HG03060 (cell line): Measurements from ENCODE around the gene GYG2.
"Not testable (repeated sequence)": the region's sequence is repeated elsewhere in the genome, so short reads cannot be mapped to it uniquely, and the experiment has no call there.

Experiments used
- ATAC-seq: cut with Tn5 transposase; IDR thresholded peaks from one replicate; pipeline ENCODE4 v1.9.1; 2021; ENCODE audit warnings: low read depth, moderate number of reproducible peaks; ENCODE audit not compliant: unreplicated experiment

Gene GYG2

GRCh38 chrX:2863646-2864045 lies 34.9 kb downstream of the GYG2 start:
- ATAC-seq, result no peak

DNA sequence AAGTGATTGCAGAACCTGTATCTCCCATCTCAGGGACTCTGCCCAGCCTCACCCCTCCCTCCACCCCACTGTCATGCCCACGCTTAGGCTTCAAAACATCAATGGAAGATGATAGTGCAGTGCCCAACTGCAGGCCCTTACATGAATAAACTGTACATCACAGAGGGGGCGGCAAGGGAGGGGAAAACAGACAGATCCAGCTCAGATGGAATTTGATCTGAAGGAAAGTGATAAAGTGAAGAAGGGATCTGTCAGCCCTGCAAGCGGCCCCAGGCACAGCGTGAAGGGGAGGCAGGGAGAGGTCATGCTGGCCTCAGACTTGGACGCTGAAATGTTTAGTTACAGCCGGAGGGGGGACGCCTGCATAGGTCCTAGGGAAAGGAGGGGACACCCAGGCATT lies 38.5 kb downstream of the GYG2 start:
- no peak for ATAC-seq

DNA sequence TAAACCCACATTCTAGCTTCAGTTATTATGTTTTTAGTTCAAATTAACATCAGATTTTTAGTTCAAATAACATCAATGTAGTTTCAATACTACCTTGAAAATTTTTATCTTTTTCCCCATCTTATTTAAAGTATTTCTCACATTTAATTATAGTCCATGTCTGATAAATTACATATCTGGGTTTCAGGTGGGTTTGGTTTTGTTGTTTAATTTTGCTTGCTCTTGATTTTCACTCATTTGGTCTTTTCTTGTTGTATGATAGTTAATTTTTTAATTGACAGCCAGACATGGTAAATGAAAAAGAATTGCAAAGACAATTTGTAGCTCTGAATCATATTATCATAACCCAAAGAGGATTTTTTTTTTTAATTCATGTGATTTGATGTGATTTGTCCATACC lies 41.9 kb downstream of the GYG2 start:
- ATAC-seq, result no peak

- ATAC-seq, result no peak
Measured at GRCh38 chrX:2871831-2872230, 43.1 kb downstream of the GYG2 start.

DNA sequence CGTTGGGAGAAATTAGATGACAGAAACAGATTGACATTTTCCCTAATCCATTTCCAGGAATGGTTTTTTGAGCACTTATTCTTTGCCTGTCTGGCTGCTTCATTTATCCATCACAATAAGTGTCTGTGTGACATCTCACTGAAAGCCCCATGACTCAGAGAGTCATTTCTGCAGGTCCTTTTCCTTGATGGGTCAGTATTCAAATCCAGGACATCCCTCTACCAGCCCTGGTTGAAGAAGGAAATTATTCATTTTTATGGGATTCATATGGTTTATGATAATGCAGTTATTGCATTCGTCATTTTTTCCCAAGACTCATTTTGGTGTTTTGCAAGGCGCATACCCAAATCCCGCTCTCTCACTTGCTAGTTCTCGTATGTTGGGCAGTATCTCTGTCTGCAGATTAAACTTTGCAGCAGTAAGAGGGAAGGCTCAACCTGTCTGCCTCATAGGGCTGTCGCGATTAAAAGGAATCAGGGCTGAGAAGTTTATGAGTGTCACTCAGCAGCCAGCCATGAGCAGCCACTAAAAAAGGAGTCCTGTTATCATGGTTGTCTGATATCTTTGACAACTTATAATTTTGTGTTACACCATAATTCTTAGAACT lies 44.0 kb downstream of the GYG2 start:
- ATAC-seq, result no peak

DNA sequence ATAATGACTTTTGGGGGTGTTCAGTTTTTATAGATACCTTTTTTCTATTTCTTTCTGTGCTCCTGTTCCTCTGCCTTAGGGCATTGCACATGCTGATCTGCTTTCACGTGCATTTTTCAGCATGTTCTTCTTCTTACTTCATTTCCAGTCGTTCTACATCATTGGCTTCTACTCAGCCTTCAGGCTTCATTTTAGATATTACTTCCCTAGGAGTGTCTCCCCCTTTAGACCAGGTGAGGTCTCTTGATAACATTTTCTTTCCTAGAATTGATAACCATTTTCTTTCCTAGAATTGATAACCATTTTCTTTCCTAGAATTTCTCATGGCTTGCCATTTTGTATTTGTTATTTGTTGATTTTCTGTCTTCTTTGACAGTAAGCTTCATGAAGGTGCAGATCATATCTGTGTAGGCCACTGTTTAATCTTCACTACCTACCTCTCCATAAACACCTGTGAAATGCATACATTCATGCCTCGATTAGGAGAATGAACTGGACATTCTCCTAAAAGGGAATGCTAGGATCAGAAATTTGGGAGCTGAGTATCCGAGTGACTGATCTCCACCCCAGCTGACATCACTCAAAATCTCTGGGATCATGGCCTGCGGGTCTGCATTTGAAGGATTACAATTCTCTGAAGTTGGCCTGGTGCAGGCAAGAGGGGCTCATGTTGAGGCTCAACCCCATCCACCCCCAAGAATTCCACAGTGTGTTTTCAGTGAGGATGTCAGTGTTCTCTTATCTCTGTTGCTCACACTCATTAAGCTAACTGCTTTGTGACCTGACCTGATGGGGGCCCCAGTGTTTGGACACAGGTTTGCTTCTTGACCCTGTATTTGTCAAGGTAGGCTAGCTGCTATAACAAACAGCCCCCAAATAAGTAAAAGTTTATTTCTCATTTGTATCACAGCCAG lies 45.7 kb downstream of the GYG2 start:
- no peak for ATAC-seq

GRCh38 chrX:2875136-2875481 lies 46.4 kb downstream of the GYG2 start:
- no peak for ATAC-seq

GRCh38 chrX:2875798-2876399 lies 47.2 kb downstream of the GYG2 start:
- ATAC-seq, result no peak

- ATAC-seq, result no peak
Measured at GRCh38 chrX:2878563-2878962, 49.8 kb downstream of the GYG2 start.

- no peak for ATAC-seq
Measured at GRCh38 chrX:2879670-2880069, 50.9 kb downstream of the GYG2 start.

- no peak for ATAC-seq
Measured at GRCh38 chrX:2883770-2884169, 55.0 kb downstream of the GYG2 start.

GRCh38 chrX:2888309-2888708 lies 59.6 kb downstream of the GYG2 start:
- ATAC-seq, result no peak

- no peak for ATAC-seq
Measured at GRCh38 chrX:2889045-2889605, 60.4 kb downstream of the GYG2 start.

- ATAC-seq, result not testable (repeated sequence)
Measured at GRCh38 chrX:2889706-2890490, 61.2 kb downstream of the GYG2 start.

- ATAC-seq, result not testable (repeated sequence)
Measured at GRCh38 chrX:2890536-2891460, 62.1 kb downstream of the GYG2 start.

DNA sequence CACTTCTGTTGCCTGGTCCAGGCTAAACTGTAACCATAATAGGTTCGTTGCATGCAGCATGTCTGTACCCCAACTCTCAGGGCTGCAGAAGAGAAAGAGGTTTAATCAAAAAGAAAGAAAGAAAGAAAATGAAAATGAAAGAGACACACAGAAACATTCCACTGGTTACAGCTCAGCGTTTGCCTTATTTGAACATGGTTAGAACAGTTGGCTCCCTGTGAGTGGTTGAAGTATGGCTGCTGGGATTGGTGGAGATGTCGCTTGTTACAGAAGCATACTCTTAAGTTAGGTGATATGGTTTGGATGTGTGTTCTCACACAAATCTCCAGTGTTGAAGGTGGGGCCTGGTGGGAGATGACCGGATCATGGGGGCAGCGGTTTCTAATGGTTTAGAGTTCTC lies 64.1 kb downstream of the GYG2 start:
- ATAC-seq, result no peak

DNA sequence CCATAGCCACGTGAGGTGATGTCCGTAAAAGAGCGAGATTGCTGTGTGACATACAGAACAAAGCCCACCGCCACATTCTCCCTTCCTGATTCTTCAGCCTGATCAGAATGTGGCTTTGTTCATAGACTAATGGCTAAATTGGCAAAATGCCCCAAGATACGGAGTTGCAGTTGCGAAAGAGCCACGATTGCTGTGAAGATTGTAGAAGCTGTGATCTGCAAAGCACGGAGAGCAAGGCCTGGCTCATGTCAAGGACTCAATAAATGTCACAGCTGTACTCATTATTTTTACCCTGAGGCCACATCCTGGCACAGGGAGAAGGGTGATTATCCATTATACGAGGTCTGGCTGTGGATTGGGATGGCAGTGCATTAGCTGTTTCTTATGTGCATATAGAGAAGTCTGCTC lies 66.2 kb downstream of the GYG2 start:
- no peak for ATAC-seq

- ATAC-seq, result no peak
Measured at GRCh38 chrX:2897311-2897689, 68.6 kb downstream of the GYG2 start.
